Ammon's horn (tissue), 1 donor: ENCODE results near the gene LIM2.
"Not testable (repeated sequence)": the region's sequence is repeated elsewhere in the genome, so short reads cannot be mapped to it uniquely, and the experiment has no call there.

ENCODE experiments used
- DNase-seq: peaks from one replicate; pipeline ENCODE4 v3.0.0-alpha.2; 2016; ENCODE audit warnings: low spot score

The LIM2 gene, protein sequence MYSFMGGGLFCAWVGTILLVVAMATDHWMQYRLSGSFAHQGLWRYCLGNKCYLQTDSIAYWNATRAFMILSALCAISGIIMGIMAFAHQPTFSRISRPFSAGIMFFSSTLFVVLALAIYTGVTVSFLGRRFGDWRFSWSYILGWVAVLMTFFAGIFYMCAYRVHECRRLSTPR

DNA sequence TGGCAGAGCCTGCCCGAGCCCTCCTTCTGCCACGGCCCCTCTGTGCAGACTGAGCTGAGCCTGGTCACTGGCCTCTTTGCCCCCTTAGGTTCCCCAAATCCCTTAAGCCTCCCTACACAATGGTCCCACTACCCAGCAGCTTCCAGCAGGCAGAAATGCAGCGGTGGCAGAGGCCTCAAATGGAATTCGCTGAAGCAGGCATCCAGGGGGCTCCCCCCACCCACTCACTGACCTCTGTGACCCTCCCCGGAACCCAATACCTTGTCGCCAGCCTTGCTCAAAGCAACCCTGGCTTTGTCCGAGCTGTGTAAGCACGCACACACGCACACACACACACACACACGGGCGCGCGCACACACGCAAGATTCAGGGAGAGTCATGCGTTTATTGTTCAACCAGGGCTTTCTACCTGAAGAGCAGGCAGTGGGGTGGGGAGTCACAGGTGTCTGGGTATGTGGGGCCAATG, at the start of gene LIM2:
LIM2 (minus strand) TSS at position 51 of the 466 bp plus-strand sequence. CDS start 531 bp downstream, outside the sequence.
- no peak for DNase-seq

DNA sequence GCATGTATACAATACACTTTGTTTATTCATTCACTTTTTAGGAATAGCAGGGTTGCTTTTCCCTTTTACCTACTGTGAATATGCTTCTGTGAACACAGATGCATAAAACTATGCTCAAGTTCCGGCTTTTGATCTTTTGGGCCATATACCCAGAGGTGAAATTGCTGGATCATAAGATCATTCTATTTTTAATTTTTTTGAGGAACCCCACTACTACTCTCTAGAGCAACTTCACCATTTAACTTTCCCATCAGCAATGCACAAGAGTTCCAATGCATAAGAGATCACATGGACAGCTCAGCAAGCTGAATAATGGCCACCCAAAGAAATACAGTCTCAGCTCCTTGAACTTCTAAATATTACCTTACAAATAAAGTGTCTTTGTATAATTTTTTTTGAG, 46.7 kb upstream of the LIM2 start:
- DNase-seq = no peak

DNA sequence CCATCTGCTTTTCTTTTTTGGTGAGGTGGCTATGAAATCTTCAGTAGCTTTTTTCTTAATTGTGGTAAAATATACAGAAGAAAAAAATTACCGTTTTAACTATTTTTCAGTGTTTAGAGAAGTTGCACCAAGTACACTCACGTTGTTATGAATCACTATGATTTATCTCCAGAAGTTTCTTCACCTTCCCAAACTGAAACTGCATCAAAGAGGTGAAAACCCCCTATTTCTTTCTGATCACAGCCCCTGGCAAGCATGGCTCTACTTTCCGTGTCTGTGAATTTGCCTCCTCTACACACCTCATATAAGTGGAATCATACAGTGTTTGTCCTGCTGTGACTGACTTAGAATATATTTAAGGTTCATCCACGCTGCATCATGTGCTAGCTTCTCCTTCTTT, 45.3 kb upstream of the LIM2 start:
- DNase-seq = no peak

DNA sequence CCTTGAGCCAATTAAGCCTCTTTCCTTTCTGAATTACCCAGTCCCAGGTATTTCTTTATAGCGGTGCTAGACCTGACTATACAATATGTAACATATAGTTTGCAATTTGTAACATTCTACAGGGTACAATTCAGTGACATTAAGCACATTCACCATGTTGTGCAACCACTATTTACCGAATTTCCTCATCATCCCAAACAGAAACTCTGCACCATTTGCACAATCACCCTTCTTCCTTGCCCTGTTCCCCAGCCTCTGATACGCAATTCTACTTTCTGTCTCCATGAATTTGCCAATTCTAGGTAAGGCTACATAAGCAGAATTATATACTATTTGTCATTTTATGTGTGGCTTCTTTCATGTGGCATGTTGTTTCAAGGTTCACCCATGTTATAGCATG, 43.4 kb upstream of the LIM2 start:
- peak; percentile 15 for DNase-seq

DNA sequence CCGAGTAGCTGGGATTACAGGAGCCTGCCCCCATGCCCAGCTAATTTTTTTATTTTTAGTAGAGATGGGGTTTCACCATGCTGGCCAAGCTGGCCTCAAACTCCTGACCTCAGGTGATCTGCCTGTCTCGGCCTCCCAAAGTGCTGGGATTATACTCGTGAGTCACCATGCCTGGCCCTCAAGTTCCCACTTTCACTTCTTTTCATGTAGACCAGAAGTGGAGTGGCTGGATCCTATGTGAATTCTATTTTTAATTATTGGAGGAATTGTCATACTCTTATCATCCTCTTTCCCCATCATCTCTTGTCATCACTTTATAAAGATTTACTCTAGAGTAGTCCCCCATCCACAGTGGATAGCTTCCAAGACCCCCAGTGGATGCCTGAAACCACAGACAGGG, 42.4 kb upstream of the LIM2 start:
- no peak for DNase-seq

DNA sequence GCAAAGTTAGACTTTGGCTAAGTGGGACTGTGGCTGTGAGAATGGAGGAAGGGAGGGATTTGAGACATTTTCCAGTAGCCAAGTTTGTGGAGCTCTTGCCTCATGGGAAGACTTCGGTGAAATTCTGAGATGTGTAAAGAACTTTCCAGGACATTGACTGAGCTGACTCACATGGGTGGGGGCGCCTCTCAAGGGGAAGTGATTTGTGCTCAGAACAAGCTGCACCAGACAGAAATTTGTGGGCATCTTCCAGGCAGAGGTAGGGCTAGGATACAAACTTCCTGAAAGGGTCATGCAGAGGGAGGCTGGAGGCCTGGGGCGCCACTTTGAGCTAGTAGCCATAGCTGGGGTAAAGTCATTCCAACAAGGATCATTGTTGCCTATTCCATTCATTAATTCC, 39.4 kb upstream of the LIM2 start:
- DNase-seq = no peak

DNA sequence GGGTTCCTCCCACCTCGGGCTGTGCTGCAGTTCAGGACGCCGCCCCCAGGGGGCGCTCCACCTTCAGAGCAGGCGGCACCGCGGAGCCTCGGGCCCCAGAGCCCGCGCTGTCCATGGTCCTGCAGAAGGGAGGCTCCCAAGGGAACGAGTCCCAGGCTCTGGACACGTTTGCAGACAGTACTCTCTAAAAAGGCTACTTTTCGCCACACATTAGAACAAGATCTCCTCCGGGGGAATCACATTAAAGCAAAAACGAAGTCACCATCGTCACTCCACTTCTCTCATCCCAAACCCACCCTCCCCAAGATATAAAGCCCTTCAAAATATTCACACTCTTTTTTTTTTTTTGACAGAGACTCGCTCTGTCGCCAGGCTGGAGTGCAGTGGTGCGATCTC, 34.3 kb upstream of the LIM2 start:
- peak; percentile 74 for DNase-seq

DNA sequence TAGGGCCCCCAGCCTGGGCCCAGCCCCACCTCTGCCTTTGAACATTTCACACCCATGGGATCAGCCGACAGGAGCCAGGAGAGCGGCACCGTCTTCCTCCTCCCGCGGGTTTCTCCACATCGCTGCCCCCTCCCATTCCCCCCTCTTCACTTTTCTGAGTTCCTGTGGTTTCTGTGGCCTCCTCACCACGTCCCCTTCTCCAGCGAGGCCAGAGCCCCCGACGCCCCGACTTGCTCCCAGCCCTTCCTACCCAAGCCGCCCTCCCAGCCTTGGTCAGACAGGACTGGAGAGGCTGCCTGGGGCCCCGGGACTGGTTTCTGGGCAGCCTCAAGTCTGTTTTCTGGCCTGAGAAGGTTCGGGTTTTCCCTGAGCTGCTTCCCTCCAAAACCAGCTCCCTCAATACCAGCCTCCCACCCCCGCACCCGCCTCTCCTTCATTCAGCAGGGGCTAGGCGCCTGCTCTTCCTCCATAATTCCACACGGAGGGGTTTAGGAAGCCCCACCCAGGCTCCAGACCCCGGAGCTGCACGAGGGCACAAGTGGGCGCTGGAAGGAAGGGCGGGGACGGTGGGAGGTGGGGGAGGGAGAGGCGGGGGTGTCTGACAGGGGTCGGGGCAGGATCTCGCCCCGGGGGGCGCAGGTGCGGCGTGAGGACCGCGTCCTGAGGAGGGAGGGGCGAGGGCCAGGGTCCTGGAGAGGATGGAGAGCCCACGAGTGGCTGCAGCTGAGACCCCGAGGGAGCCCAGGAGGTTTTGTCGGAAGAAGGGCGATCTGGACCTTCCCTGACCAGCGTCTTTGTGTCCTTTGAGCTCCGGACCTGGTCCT, 33.7 kb upstream of the LIM2 start:
- no peak for DNase-seq

DNA sequence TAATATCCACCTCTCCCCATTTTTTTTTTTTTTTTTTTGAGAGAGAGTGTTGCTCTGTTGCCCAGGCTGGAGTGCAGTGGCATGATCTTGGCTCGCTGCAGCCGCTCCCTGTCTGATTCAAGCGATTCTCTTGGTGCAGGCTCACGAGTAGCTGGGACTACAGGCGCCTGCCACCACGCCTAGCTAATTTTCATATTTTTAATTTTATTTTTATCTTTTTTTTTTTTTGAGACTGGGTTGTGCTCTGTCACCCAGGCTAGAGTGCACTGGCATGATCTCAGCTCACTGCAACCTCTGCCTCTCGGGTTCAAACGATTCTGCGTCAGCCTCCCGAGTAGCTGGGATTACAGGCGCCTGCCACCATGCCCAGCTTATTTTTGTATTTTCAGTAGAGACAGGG, 32.7 kb upstream of the LIM2 start:
- DNase-seq = not testable (repeated sequence)

DNA sequence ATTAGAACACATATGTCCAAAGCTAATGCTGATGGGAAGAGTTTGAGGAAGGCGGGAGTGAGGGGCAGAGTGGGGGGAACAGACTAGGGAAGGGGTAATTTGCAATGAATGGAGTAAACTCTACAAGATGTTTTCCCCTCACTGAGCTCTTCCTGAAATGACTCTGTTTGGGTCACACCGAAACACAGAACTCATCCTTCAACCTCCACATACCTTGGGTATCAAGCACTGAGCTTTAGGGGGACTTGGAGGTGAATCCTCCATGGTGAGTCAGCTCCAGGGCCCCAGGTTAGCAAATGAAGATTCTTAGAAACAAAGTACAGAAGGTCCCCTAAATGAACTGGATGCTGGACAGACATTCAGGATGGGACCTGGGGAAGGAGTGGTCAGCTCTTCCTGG, 30.9 kb upstream of the LIM2 start:
- no peak for DNase-seq

DNA sequence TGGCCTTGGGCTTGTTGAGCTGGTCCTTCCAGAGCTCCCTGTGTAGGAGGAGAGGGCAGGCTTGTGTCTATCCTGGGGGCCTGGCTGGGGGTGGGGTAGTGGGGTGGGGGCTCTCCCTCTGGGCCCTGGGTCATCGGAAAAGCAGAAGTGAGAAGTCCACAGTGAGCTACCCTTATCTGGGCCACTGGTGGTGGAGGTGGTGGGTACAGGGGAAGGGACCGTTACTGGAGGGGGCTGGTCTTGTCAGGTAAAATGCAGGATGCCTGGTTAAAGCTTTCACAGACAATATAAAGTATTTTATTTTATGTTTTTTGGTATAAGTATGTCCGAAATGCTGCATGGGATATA, 30.0 kb upstream of the LIM2 start:
- DNase-seq = no peak

DNA sequence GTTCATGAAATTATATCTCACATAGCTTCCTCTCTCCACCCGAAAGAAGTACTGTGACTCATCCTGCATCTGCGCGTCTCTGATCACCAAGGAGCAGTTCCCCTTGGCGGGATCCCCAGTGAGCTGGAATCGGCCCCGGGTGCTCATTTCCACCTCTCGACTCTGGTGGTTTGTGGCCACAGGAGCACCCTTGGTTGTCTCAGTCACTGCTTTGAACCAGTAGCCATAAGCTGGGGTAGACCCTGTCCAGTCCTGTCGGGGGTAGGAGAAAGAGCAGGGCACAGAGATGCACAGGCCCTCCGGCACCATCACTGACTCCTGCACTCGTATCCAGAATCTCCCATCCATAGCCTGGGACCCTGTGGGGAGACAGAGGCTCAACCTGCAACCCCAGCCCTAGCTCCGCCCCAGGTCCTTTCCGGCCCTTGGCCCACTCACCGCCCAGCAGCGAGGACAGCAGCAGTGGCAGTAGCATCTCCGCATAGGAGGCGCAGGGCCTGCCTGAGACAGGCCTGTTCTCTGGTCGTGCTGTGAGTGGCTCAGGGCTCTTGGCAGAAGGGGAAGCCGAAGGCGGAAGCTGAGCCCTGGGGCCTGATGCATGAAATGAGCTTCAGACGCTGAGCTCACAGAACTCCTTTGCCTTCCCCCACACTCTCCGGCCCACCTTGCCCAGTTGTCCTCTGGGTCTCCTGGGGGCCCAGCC, 29.5 kb upstream of the LIM2 start, which contains the start of gene SIGLEC10:
SIGLEC10 (minus strand) TSS at position 536 of the 703 bp plus-strand sequence; CDS start at position 475, 61 bp downstream.
- DNase-seq = peak; percentile 75

DNA sequence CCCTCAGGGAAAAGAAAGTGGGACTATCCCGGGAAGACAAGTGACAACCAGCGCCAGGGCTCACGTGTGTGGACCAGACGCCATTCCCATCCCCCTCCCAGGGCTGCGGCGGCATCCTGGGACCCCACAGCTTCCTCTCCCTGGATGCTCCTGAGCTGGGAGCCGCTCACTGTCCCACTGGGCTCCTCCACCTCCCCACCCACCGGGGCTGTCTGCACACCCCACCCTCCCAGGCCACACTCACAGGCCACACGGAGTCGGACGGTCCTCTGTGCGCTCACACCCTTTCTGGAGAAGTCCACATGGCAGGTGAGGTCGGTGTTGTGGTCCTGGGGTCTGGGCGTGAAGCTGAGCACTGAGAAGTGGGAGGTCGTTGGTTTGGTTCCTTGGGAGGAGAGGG, 28.6 kb upstream of the LIM2 start:
- not testable (repeated sequence) for DNase-seq

DNA sequence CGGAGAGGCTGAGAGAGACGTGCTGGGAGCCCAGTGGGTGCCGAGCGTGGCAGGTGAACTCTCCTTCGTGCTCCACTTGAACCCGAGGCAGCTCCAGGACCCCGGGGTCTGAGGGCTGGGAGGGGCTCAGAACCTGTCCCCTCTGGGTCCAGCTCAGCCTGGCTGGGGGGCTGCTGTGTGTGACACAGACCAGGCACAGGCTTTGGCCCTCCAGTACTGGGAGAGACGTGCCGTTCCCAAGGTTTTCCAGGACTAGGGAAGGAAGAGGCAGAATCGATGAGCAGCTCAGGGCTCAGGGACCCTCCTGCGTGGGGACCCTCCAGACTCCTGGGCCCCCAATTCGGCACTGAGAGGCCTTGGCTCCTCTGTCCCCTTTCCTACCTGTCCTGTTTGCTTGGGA, 27.4 kb upstream of the LIM2 start:
- no peak for DNase-seq

DNA sequence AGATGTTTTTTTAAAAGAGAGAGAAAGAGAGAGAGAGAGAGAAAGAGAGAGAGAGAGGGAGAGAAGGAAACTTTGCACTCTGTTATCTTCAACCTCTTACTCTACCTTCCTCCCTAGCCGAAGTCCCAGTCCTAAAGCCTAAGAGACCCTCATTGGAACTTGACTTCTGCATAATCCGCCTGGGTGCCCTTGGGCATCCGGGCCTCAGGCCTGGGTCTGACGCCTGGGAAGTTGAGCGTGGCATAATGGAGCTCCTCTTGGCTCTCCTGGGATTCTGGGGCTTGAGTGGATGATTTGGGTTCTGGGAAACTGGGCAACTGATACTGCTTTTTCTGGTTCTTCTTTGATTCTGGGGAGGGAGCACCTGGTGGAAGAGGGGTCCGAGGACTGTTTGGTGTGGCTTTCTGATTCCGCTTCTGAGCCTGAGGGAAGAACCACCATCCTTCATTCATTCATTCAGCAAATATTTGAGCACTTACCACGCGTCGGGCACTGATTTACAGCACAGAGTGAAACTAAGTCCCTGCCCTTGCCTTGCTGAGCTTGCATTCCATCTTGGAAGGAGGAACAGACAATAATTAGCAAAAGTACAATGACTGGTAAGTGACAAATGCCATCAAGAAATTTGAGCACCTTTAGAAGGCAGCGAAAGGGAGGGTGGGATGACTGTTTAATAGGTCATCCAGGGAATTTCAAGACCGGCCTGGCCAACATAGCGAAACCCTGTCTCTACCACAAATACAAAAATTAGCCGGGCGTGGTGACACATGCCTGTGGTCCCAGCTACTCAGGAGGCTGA, 23.4 kb upstream of the LIM2 start:
- no peak for DNase-seq

DNA sequence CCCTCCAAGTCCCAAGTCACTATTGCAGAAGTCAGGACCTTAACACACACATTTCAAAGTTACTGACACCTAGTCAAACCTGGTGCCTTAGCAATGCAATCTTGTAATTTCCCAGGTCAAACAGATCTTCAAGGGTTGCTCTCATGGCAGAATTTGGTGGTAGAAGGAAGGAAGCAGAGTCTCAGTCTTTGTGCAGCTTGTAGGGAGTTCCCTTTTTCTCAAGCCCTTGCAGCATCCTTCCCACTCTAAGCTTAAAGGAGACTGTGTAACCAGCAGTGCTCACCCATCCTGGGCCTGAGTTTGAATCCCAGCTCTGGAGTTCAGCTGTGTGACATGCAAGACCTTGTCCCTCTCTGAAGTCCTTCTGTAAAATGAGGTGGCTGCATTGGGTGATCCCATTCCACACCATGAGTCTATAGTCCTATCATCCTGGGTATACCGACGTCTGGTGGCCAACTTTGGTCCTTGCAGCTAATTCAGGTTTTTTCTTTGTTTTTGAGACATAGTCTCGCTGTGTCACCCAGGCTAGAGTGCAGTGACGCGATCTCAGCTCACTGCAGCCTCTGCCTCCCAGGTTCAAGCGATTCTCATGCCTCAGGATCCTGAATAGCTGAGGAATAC, 19.8 kb upstream of the LIM2 start:
- peak; percentile 53 for DNase-seq

DNA sequence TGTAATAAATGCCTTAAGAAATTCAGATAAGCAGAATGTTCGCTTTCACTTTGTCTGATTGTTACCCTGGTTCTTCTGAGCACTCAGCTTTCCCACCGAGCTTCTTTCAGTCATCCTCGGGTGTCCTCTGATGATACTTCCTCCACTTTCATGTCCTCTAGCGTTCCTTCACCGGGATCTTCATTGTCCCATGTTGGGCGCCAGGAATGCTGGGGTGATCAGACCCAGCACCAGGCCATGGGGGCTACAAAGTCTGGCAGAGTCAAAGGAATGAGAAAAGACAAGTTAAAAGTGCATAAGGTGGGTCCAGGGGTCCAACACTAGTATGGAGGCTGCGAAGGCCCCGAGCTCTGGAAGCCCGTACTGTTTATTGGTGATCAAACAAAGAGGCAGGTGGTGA, 14.3 kb upstream of the LIM2 start:
- no peak for DNase-seq

DNA sequence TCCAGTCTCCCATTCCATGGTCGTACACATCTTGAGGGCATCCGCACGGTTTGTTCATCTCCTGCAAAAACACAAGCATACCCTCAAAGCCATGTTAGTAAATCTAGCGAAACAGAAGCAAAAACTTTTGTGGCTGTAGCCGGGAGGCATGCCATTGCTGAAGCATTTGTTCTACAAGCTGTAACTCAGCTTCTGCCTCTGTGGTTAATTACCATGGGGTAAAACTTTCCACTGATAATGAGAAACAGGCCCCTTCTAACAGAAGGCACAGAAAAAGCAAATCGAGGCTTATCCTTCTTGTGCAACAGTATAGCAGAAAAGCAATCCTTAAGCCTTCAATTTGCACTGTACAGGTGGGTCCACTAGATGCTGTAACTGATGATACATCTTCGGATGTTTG, 12.2 kb upstream of the LIM2 start:
- DNase-seq = not testable (repeated sequence)

DNA sequence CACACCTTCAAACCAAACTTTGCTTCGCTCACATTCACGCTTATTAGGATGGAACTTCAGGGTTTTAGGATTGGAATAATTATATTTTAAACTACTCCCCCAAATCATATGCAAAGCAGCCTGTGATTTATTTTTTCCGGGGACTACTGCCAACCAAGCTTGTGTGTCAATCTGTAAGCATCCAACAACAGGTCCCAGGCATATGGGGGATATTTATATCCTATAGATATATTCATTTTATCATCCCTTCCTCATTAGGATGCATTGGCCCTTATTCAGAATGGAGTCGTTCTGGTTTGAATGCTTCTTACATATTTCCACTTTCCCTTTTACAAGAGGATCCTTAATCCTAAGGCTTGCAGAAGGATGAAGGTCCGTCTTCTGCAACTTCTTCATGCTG, 11.5 kb upstream of the LIM2 start:
- DNase-seq = no peak

DNA sequence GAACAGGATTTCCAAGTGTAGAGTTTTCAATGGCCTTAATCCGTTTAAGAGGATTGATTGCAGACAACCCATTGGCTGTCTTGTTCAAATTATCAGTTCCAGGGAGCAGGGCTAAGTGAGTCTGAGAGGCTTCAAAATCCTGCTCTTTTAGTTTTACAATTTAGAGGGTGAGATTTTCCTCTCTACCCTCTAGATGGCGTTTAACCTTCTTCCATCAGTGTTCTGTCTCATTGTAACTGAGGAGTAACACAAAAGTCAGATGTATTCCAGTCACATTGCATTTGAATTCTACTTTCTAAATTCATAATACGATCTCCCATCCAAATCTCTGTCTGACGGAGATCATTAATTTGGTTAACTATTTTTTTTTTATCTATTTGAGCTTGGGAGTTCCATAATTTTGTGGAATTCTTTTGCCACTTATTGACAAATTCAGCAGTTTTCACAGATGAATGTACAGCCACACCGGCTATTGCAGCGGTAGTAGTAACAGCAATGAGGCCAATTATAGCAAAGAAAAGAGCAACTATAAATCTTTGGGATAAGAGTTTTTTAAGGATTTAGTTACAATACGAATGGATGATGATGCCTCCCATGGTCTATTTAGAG, 10.4 kb upstream of the LIM2 start:
- peak; percentile 54 for DNase-seq

DNA sequence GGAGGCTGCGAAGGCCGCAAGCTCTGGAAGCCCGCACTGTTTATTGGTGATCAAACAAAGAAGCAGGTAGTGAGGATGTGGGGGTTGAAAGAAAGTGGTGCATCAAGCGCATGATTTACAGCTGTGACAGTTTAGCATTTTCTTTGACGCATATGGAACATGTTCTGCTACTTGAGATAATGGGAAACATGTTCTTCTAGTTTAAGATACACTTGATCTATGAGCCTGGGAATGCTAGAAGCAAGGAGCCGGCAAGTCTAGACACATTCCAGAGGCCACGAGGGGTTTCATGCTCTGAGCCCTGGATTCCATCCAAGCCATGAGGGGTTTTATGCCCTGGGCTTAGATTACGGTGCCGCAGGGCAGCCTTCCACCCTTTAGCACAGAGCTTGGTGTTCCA, 9.7 kb upstream of the LIM2 start:
- DNase-seq = not testable (repeated sequence)
